IMR-90 (cell line): ENCODE measurements around the gene MARF1. TPM values are rescaled to one million over a fixed set of nuclear protein-coding genes. Genes with fewer than 3 reads are reported as not detected.
"Not testable (repeated sequence)": the region's sequence is repeated elsewhere in the genome, so short reads cannot be mapped to it uniquely, and the experiment has no call there.

Experiments used
- ATAC-seq: fragments of 200-7000 bp; cut with Tn5 transposase; 2 replicates; pipeline ENCODE4 v1.9.1; 2020; ENCODE audit warnings: low read depth, mild to moderate bottlenecking, moderate library complexity
- BruUV-seq: library from RNA; stranded (reverse); fragments of 400-500 nt; replicated peaks from 2 replicates; lab custom pipeline; 2021; lab: Mats Ljungman, UMichigan
- CTCF ChIA-PET: fragments of 300-600 bp; formaldehyde crosslinking; extraction: SDS; loops from one replicate; lab custom pipeline; 2021; ENCODE audit warnings: antibody characterized with exemption; lab: Yijun Ruan, JAX
- POLR2A ChIA-PET: fragments of 300-600 bp; sonication (Branson Sonifier 250); formaldehyde crosslinking; loops from one replicate; lab custom pipeline; 2022; ENCODE audit warnings: antibody characterized with exemption; ENCODE audit not compliant: unreplicated experiment; lab: Charles Lee
- DNase-seq: peaks from one replicate; pipeline ENCODE4 v3.0.0; 2013
- H2AFZ ChIP-seq: replicated peaks from 2 replicates; pipeline ENCODE3; 2013; ENCODE audit warnings: low read length, mild to moderate bottlenecking; ENCODE audit not compliant: poor library complexity
- H2AK5ac ChIP-seq: 2 replicates; pipeline ENCODE4 v1.6.1; 2013; ENCODE audit warnings: low read depth, low read length, inconsistent platforms
- H2AK9ac ChIP-seq: replicated peaks from 2 replicates; pipeline ENCODE3; 2013; ENCODE audit warnings: mild to moderate bottlenecking, low read depth, low read length, moderate library complexity; ENCODE audit not compliant: poor library complexity
- H2BK120ac ChIP-seq: 2 replicates; pipeline ENCODE4 v1.6.1; 2013; ENCODE audit warnings: low read depth, low read length, inconsistent platforms
- H2BK15ac ChIP-seq: 3 replicates; pipeline ENCODE4 v1.6.1; 2013; ENCODE audit warnings: low read depth, low read length, inconsistent platforms
- H2BK20ac ChIP-seq: 2 replicates; pipeline ENCODE4 v1.6.1; 2013; ENCODE audit warnings: low read depth, mild to moderate bottlenecking, inconsistent platforms, low read length, moderate library complexity
- H2BK5ac ChIP-seq: 2 replicates; pipeline ENCODE4 v1.6.1; 2013; ENCODE audit warnings: mild to moderate bottlenecking, low read depth, low read length, inconsistent platforms; ENCODE audit not compliant: poor library complexity, severe bottlenecking
- H3K14ac ChIP-seq: replicated peaks from 2 replicates; pipeline ENCODE4 v1.6.1; 2013; ENCODE audit warnings: low read depth, low read length, inconsistent platforms
- H3K18ac ChIP-seq: 2 replicates; pipeline ENCODE4 v1.6.1; 2013; ENCODE audit warnings: low read depth, low read length, control low read depth
- H3K23ac ChIP-seq: 2 replicates; pipeline ENCODE4 v1.6.1; 2013; ENCODE audit warnings: low read depth, low read length, inconsistent platforms
- H3K27ac ChIP-seq: 2 replicates; pipeline ENCODE4 v1.5.1; 2013; ENCODE audit warnings: mild to moderate bottlenecking, control low read depth, low read length; ENCODE audit not compliant: insufficient read depth
- H3K27me3 ChIP-seq: 2 replicates; pipeline ENCODE4 v1.6.1; 2013; ENCODE audit warnings: low read length; ENCODE audit not compliant: control insufficient read depth, insufficient read depth
- H3K36me3 ChIP-seq: 2 replicates; pipeline ENCODE4 v1.6.1; 2013; ENCODE audit warnings: low read length, mixed read lengths; ENCODE audit not compliant: control insufficient read depth, insufficient read depth
- H3K4ac ChIP-seq: 2 replicates; pipeline ENCODE4 v1.6.1; 2013; ENCODE audit warnings: low read depth, low read length, inconsistent platforms
- H3K4me1 ChIP-seq: 2 replicates; pipeline ENCODE4 v1.6.1; 2013; ENCODE audit warnings: low read length, mixed read lengths; ENCODE audit not compliant: control insufficient read depth, insufficient read depth
- H3K4me2 ChIP-seq: 2 replicates; pipeline ENCODE4 v1.6.1; 2013; ENCODE audit warnings: low read depth, mild to moderate bottlenecking, control low read depth, low read length, moderate library complexity
- H3K4me3 ChIP-seq: 2 replicates; pipeline ENCODE4 v1.5.1; 2013; ENCODE audit warnings: low read depth, mild to moderate bottlenecking, control low read depth, low read length, moderate library complexity; ENCODE audit not compliant: insufficient read depth
- H3K56ac ChIP-seq: 2 replicates; pipeline ENCODE4 v1.6.1; 2013; ENCODE audit warnings: low read length, inconsistent platforms; ENCODE audit not compliant: insufficient read depth; ENCODE audit errors: extremely low read depth
- H3K79me1 ChIP-seq, 2 experiments: 2 replicates each; pipeline ENCODE4 v1.6.1; 2013; ENCODE audit warnings: low read length in 2 of 2, inconsistent platforms in 1 of 2, low read depth in 1 of 2
- H3K9ac ChIP-seq: 2 replicates; pipeline ENCODE4 v1.6.1; 2013; ENCODE audit warnings: low read depth, low read length, control low read depth
- H3K9me1 ChIP-seq: 2 replicates; pipeline ENCODE4 v1.6.1; 2013; ENCODE audit warnings: low read length, inconsistent platforms; ENCODE audit not compliant: insufficient read depth
- H3K9me3 ChIP-seq: 2 replicates; pipeline ENCODE4 v1.6.1; 2013; ENCODE audit warnings: low read length; ENCODE audit not compliant: control insufficient read depth, insufficient read depth
- H4K20me1 ChIP-seq: 2 replicates; pipeline ENCODE4 v1.6.1; 2013; ENCODE audit warnings: low read length, inconsistent platforms; ENCODE audit not compliant: insufficient read depth
- H4K5ac ChIP-seq: 2 replicates; pipeline ENCODE4 v1.6.1; 2013; ENCODE audit warnings: mild to moderate bottlenecking, low read depth, low read length, control low read depth
- H4K8ac ChIP-seq, 2 experiments: 2 replicates each; pipeline ENCODE4 v1.6.1; 2013; ENCODE audit warnings: low read depth in 2 of 2, low read length in 2 of 2, control low read depth in 1 of 2, inconsistent platforms in 1 of 2
- H4K91ac ChIP-seq: 2 replicates; pipeline ENCODE4 v1.6.1; 2013; ENCODE audit warnings: low read depth, low read length, inconsistent platforms; ENCODE audit not compliant: insufficient read depth
- WGBS, 2 experiments: methylation state at CpG; one replicate each; pipeline versions ENCODE4 v1.1.5 to v1.1.7; 2013; ENCODE audit warnings: missing lambda C conversion rate in 2 of 2; ENCODE audit not compliant: insufficient read length in 1 of 2; ENCODE audit errors: extremely low coverage in 2 of 2; 5-methylcytosine and 5-hydroxymethylcytosine counted together
- dilution Hi-C: fragments of 300-500 bp; cut with HindIII; formaldehyde crosslinking; loops from one replicate; pipeline ENCODE4 v1.14.3; 2018; ENCODE audit warnings: low sequenced_read_pairs; ENCODE audit not compliant: unreplicated experiment
- in situ Hi-C: fragments of 300-500 bp; cut with MboI; formaldehyde crosslinking; loops from 3 replicates; pipeline ENCODE4 v1.14.3; 2019; ENCODE audit warnings: low sequenced_read_pairs, inconsistent platforms, mixed read lengths
- intact Hi-C: fragments of 100-400 bp; cut with micrococcal nuclease; formaldehyde crosslinking; loops from 2 replicates; pipeline ENCODE4 v1.10.0; 2022
- polyA plus RNA-seq, 3 experiments: library from polyadenylated mRNA; depleted of rRNA; stranded (reverse); fragments of >200 nt; gene quantifications; 2 replicates each; pipeline ENCODE4 v1.2.3, GENCODE V29; 2012; ENCODE audit warnings: low replicate concordance in 1 of 3
- total RNA-seq: library from RNA; depleted of rRNA; stranded (reverse); fragments of >200 nt; gene quantifications from 2 replicates; pipeline ENCODE4 v1.2.3, GENCODE V29; 2012

Gene MARF1
- total and polyA plus RNA-seq, 2 of the 4 experiments (the other 2 are of a cell fraction): 9.0 to 12.9 TPM

GRCh38 chr16:15649311-15649710, 6.4 kb upstream of the MARF1 start:
- H4K20me1 ChIP-seq: peaks cover 21% of the 10 kb centered on the region
- peak overlapping the region; percentile 7 for H2BK5ac ChIP-seq
- dilution Hi-C loops, BruUV-seq, in situ Hi-C loops, H3K9me1 ChIP-seq, CTCF ChIA-PET, H3K36me3 ChIP-seq, ATAC-seq, H3K18ac ChIP-seq, H3K27ac ChIP-seq, H4K5ac ChIP-seq, H3K56ac ChIP-seq, H3K9me3 ChIP-seq, H3K14ac ChIP-seq, H3K4me1 ChIP-seq, H3K27me3 ChIP-seq, POLR2A ChIA-PET, DNase-seq, H2AK9ac ChIP-seq, H4K91ac ChIP-seq: not testable (repeated sequence)
- H2AK5ac ChIP-seq: 0 out of 2 replicates have a peak overlapping the region, but pooled peaks have one; percentile 5
- H3K4me3 ChIP-seq: peak overlapping the region; percentile 47; the same call in 1 of the 2 replicates
- peak overlapping the region; percentile 88 for H3K23ac ChIP-seq
- peak overlapping the region; percentile 93 for H2AFZ ChIP-seq
- peak overlapping the region; percentile 9; the same call in 1 of the 3 replicates for H2BK15ac ChIP-seq
- peak overlapping the region; percentile 37; the same call in 1 of the 2 replicates for H3K9ac ChIP-seq
- WGBS, 2 experiments: 80% methylated on average over 7 of the region's 17 CpGs; no CpG with 5 or more reads in 1 of the 2 experiments
- H2BK20ac ChIP-seq: peak overlapping the region; percentile 43
- intact Hi-C loops: loop anchor here (5.0 kb wide), 1 partner anchor 548 kb away; no protein-coding TSS in a partner anchor
- peak overlapping the region; percentile 90 for H3K4me2 ChIP-seq
- H4K8ac ChIP-seq: peak overlapping the region in 1 of 2 experiments; percentile 41; a peak in 1 of 4 replicates
- peak overlapping the region; percentile 28 for H2BK120ac ChIP-seq
- peaks cover 21 to 39% of the 10 kb centered on the region in 2 experiments for H3K79me1 ChIP-seq
- H3K4ac ChIP-seq: peak overlapping the region; percentile 14; the same call in 1 of the 2 replicates
